Nephron progenitor cell (in vitro differentiated cells): ENCODE measurements around the gene MARCHF10.

Source experiments
- DNase-seq: peaks from one replicate; pipeline ENCODE4 v3.0.0; 2021
- H3K27ac Mint-ChIP-seq: 2 replicates; pipeline ENCODE4 v1.8.0; 2021; ENCODE audit warnings: mild to moderate bottlenecking, moderate library complexity, mixed read lengths
- H3K27me3 Mint-ChIP-seq: 2 replicates; pipeline ENCODE4 v1.8.0; 2021; ENCODE audit warnings: mild to moderate bottlenecking, low read depth, mixed read lengths; ENCODE audit not compliant: poor library complexity
- H3K36me3 Mint-ChIP-seq: 2 replicates; pipeline ENCODE4 v1.8.0; 2021; ENCODE audit warnings: low read depth, mixed read lengths
- H3K4me1 Mint-ChIP-seq: 2 replicates; pipeline ENCODE4 v1.8.0; 2021; ENCODE audit warnings: mixed read lengths
- H3K4me3 Mint-ChIP-seq: 2 replicates; pipeline ENCODE4 v1.8.0; 2021; ENCODE audit warnings: mild to moderate bottlenecking, moderate library complexity, mixed read lengths
- H3K9me3 Mint-ChIP-seq: 2 replicates; pipeline ENCODE4 v1.8.0; 2021; ENCODE audit warnings: mild to moderate bottlenecking, moderate library complexity, mixed read lengths
- CTCF ChIP-seq: fragments of 200-600 bp; sonication (generic); IDR thresholded peaks from 2 replicates; pipeline ENCODE4 v1.5.0; 2021; ENCODE audit warnings: antibody characterized with exemption

Gene MARCHF10

GRCh38 chr17:62676231-62676943 is 131.7 kb downstream of the MARCHF10 start:
- Mint-ChIP-seq H3K4me1 (peaks cover 34% of the 10 kb centered on the region), H3K27me3 (no peaks in the 10 kb centered on the region), H3K9me3 (no peaks in the 10 kb centered on the region), H3K36me3 (peaks cover 34% of the 10 kb centered on the region), H3K4me3 (no peak overlapping the region), H3K27ac (peak overlapping the region; percentile 32)
- DNase-seq: no peak
- TF ChIP-seq CTCF: no peak

- Mint-ChIP-seq H3K27me3 (no peaks in the 10 kb centered on the region), H3K4me1 (peaks cover 34% of the 10 kb centered on the region), H3K4me3 (no peak overlapping the region), H3K36me3 (peaks cover 34% of the 10 kb centered on the region), H3K27ac (peak overlapping the region; percentile 82), H3K9me3 (no peaks in the 10 kb centered on the region)
- DNase-seq: no peak
- no peak for TF ChIP-seq CTCF
Measured at GRCh38 chr17:62675701-62676100, 132.4 kb downstream of the MARCHF10 start.

- Mint-ChIP-seq H3K27ac (peak overlapping the region; percentile 82), H3K9me3 (no peaks in the 10 kb centered on the region), H3K4me1 (peaks cover 34% of the 10 kb centered on the region), H3K4me3 (no peak overlapping the region), H3K36me3 (peaks cover 33% of the 10 kb centered on the region), H3K27me3 (no peaks in the 10 kb centered on the region)
- no peak for TF ChIP-seq CTCF
- no peak for DNase-seq
Measured at GRCh38 chr17:62675260-62675659, 132.9 kb downstream of the MARCHF10 start.

- TF ChIP-seq CTCF: no peak
- Mint-ChIP-seq H3K27ac (peak overlapping the region; percentile 90), H3K36me3 (peaks cover 30% of the 10 kb centered on the region), H3K4me3 (no peak overlapping the region), H3K9me3 (no peaks in the 10 kb centered on the region), H3K4me1 (peaks cover 34% of the 10 kb centered on the region), H3K27me3 (no peaks in the 10 kb centered on the region)
- no peak for DNase-seq
Measured at GRCh38 chr17:62674841-62675240, 133.3 kb downstream of the MARCHF10 start.

GRCh38 chr17:62674363-62674739 is 133.8 kb downstream of the MARCHF10 start:
- no peak for DNase-seq
- Mint-ChIP-seq H3K4me1 (peaks cover 33% of the 10 kb centered on the region), H3K9me3 (no peaks in the 10 kb centered on the region), H3K27me3 (no peaks in the 10 kb centered on the region), H3K27ac (no peak overlapping the region), H3K4me3 (no peak overlapping the region), H3K36me3 (peaks cover 29% of the 10 kb centered on the region)
- TF ChIP-seq CTCF: no peak
